HCT116 (cell line): ENCODE measurements around the gene SORCS2. TPM values are rescaled to one million over a fixed set of nuclear protein-coding genes. Genes with fewer than 3 reads are reported as not detected.

Experiments used
- ATAC-seq: fragments of 200-7000 bp; cut with Tn5 transposase; 2 replicates; pipeline ENCODE4 v1.9.1; 2020; ENCODE audit warnings: mild to moderate bottlenecking, moderate library complexity
- BruUV-seq: library from RNA; stranded (reverse); fragments of 400-500 nt; replicated peaks from 2 replicates; lab custom pipeline; 2021; lab: Mats Ljungman, UMichigan
- CTCF ChIA-PET: fragments of 300-600 bp; sonication (Branson Sonifier 250); formaldehyde crosslinking; loops from one replicate; lab custom pipeline; 2021; ENCODE audit warnings: antibody characterized with exemption; lab: Charles Lee
- POLR2A ChIA-PET: fragments of 300-600, 350-600 bp; sonication (Branson Sonifier 250); formaldehyde crosslinking; loops from one replicate; lab custom pipeline; 2021; ENCODE audit warnings: antibody characterized with exemption; lab: Charles Lee
- RAD21 ChIA-PET, 2 experiments: fragments of 300-600 bp; sonication (Branson Sonifier 250); formaldehyde crosslinking; loops; one replicate each; lab custom pipeline; 2023; ENCODE audit warnings: low total read pairs in 2 of 2; ENCODE audit not compliant: uncharacterized antibody in 2 of 2, unreplicated experiment in 2 of 2, low non-redundant PET in 1 of 2; lab: Charles Lee
- DNase-seq: peaks from one replicate; pipeline ENCODE4 v3.0.0-alpha.2; 2010; ENCODE audit warnings: low read depth, low spot score
- H2AFZ ChIP-seq: fragments of 200-600 bp; shearing (Covaris generic), sonication (generic); 2 replicates; pipeline ENCODE4 v1.6.1; 2017; ENCODE audit warnings: low read depth, mixed run types, mixed read lengths, antibody characterized with exemption, low read length; ENCODE audit not compliant: poor library complexity, severe bottlenecking
- H3K27ac ChIP-seq: 2 replicates; pipeline ENCODE4 v1.5.1; 2012; ENCODE audit warnings: low read depth, low read length
- H3K27me3 ChIP-seq: fragments of 200-600 bp; sonication (generic); 2 replicates; pipeline ENCODE4 v1.6.1; 2016; ENCODE audit warnings: mixed run types, low read length, mixed read lengths; ENCODE audit not compliant: insufficient read depth
- H3K36me3 ChIP-seq, 2 experiments: fragments of 200-500 bp in 1 of 2; fragments of 200-600 bp in 1 of 2; sonication (Bioruptor generic) in 1 of 2; sonication (generic) in 1 of 2; 2 replicates each; pipeline versions ENCODE4 v1.5.1 to v1.6.1; 2014 to 2016; ENCODE audit warnings: low read length in 2 of 2, inconsistent platforms in 1 of 2, mixed read lengths in 1 of 2, mixed run types in 1 of 2; ENCODE audit not compliant: insufficient read depth in 2 of 2, control insufficient read depth in 1 of 2
- H3K4me1 ChIP-seq, 2 experiments: fragments of 200-600 bp in 1 of 2; sonication (generic) in 1 of 2; 2 replicates each; pipeline versions ENCODE4 v1.5.1 to v1.6.1; 2012 to 2017; ENCODE audit warnings: low read length in 2 of 2, inconsistent platforms in 1 of 2, mild to moderate bottlenecking in 1 of 2, mixed read lengths in 1 of 2, mixed run types in 1 of 2, moderate library complexity in 1 of 2; ENCODE audit not compliant: insufficient read depth in 2 of 2, control insufficient read depth in 1 of 2
- H3K4me2 ChIP-seq: fragments of 200-600 bp; sonication (generic); 2 replicates; pipeline ENCODE4 v1.6.1; 2017; ENCODE audit warnings: mixed run types, low read length, mixed read lengths
- H3K4me3 ChIP-seq, 2 experiments: fragments of 200-600 bp in 1 of 2; sonication (generic) in 1 of 2; replicated peaks in 1 of 2; 2 replicates each; pipeline ENCODE4 v1.5.1; 2011 to 2016; ENCODE audit warnings: low read length in 2 of 2, control low read depth in 1 of 2, low read depth in 1 of 2, mild to moderate bottlenecking in 1 of 2, mixed read lengths in 1 of 2, mixed run types in 1 of 2
- H3K79me2 ChIP-seq: fragments of 200-600 bp; sonication (generic); 2 replicates; pipeline ENCODE4 v1.6.1; 2017; ENCODE audit warnings: mild to moderate bottlenecking, mixed run types, low read length, moderate library complexity, mixed read lengths; ENCODE audit not compliant: insufficient read depth
- H3K9ac ChIP-seq: fragments of 200-600 bp; sonication (generic); 2 replicates; pipeline ENCODE4 v1.6.1; 2016; ENCODE audit warnings: low read length, mixed read lengths
- H3K9me2 ChIP-seq: fragments of 200-600 bp; sonication (generic), shearing (Covaris generic); 2 replicates; pipeline ENCODE4 v1.6.1; 2017; ENCODE audit warnings: mixed run types, mild to moderate bottlenecking, moderate library complexity; ENCODE audit not compliant: insufficient read depth
- H3K9me3 ChIP-seq, 2 experiments: fragments of 200-500 bp in 1 of 2; fragments of 200-600 bp in 1 of 2; sonication (Bioruptor generic) in 1 of 2; sonication (generic) in 1 of 2; 2 replicates each; pipeline ENCODE4 v1.6.1; 2014 to 2017; ENCODE audit warnings: low read length in 2 of 2, mixed read lengths in 2 of 2, inconsistent platforms in 1 of 2, low read depth in 1 of 2, mild to moderate bottlenecking in 1 of 2, mixed run types in 1 of 2, moderate library complexity in 1 of 2; ENCODE audit not compliant: control insufficient read depth in 1 of 2, insufficient read depth in 1 of 2
- H4K20me1 ChIP-seq: fragments of 200-600 bp; sonication (generic), shearing (Covaris generic); 2 replicates; pipeline ENCODE4 v1.6.1; 2017; ENCODE audit warnings: mixed run types, mild to moderate bottlenecking, moderate library complexity; ENCODE audit not compliant: insufficient read depth
- CBX3 ChIP-seq: IDR thresholded peaks from 2 replicates; pipeline ENCODE4 v1.6.1; 2012; ENCODE audit warnings: low read depth
- CEBPB ChIP-seq: IDR thresholded peaks from 2 replicates; pipeline ENCODE4 v1.6.1; 2012; ENCODE audit warnings: low read depth
- CTCF ChIP-seq, 3 experiments: fragments of 200-600 bp in 1 of 3; sonication (generic) in 1 of 3; IDR thresholded peaks in 2 of 3; conservative IDR thresholded peaks in 1 of 3; 2 replicates each; pipeline ENCODE4 v1.5.1; 2012 to 2017; ENCODE audit warnings: low read depth in 2 of 3, low read length in 2 of 3, antibody characterized with exemption in 1 of 3, borderline replicate concordance in 1 of 3, control low read depth in 1 of 3, mild to moderate bottlenecking in 1 of 3, mixed read lengths in 1 of 3, mixed run types in 1 of 3, moderate library complexity in 1 of 3; ENCODE audit not compliant: insufficient read depth in 1 of 3
- EGR1 ChIP-seq: IDR thresholded peaks from 2 replicates; pipeline ENCODE4 v1.6.1; 2012; ENCODE audit warnings: low read depth
- ELF1 ChIP-seq: IDR thresholded peaks from 2 replicates; pipeline ENCODE4 v1.6.1; 2012; ENCODE audit warnings: low read depth, borderline replicate concordance
- EZH2phosphoT487 ChIP-seq: fragments of 200-600 bp; IDR thresholded peaks from 2 replicates; pipeline ENCODE4 v1.6.1; 2018; ENCODE audit warnings: antibody characterized with exemption, borderline replicate concordance
- FOSL1 ChIP-seq: IDR thresholded peaks from 2 replicates; pipeline ENCODE4 v1.6.1; 2012; ENCODE audit warnings: low read depth
- JUND ChIP-seq: IDR thresholded peaks from 2 replicates; pipeline ENCODE4 v1.6.1; 2012
- MAX ChIP-seq: IDR thresholded peaks from 2 replicates; pipeline ENCODE4 v1.6.1; 2012
- POLR2A ChIP-seq: IDR thresholded peaks from 2 replicates; pipeline ENCODE4 v1.7.0; 2011; ENCODE audit warnings: borderline replicate concordance; ENCODE audit not compliant: insufficient read depth, insufficient read length; ENCODE audit errors: extremely low read depth
- POLR2AphosphoS5 ChIP-seq: IDR thresholded peaks from 2 replicates; pipeline ENCODE4 v1.6.1; 2011; ENCODE audit warnings: mild to moderate bottlenecking, low read depth, low read length, moderate library complexity
- SIN3A ChIP-seq: IDR thresholded peaks from 2 replicates; pipeline ENCODE4 v1.6.1; 2012; ENCODE audit warnings: low read depth
- SP1 ChIP-seq: IDR thresholded peaks from 2 replicates; pipeline ENCODE4 v1.6.1; 2012; ENCODE audit warnings: low read depth
- TCF7L2 ChIP-seq: IDR thresholded peaks from 2 replicates; pipeline ENCODE4 v1.7.0; 2011; ENCODE audit warnings: borderline replicate concordance, inconsistent platforms; ENCODE audit not compliant: insufficient read depth, insufficient read length; ENCODE audit errors: extremely low read depth
- YY1 ChIP-seq: IDR thresholded peaks from 2 replicates; pipeline ENCODE4 v1.6.1; 2011; ENCODE audit warnings: low read length, low read depth, moderate library complexity, mild to moderate bottlenecking; ENCODE audit not compliant: insufficient replicate concordance; ENCODE audit errors: extremely low read depth
- ZFX ChIP-seq: fragments of 450-650 bp; IDR thresholded peaks from 2 replicates; pipeline ENCODE4 v1.6.1; 2017
- ZNF274 ChIP-seq: fragments of 200-500 bp; sonication (Bioruptor generic); IDR thresholded peaks from 2 replicates; pipeline ENCODE4 v1.6.1; 2014; ENCODE audit warnings: mild to moderate bottlenecking, low read depth, low read length, inconsistent platforms
- intact Hi-C: fragments of 100-400 bp; cut with micrococcal nuclease; formaldehyde crosslinking; loops from 2 replicates; pipeline ENCODE4 v1.10.0; 2022
- total RNA-seq: library from RNA; stranded (reverse); gene quantifications from one replicate; pipeline ENCODE4 v1.2.1, GENCODE V29; 2021; ENCODE audit not compliant: unreplicated experiment
- TF ChIP-seq, protein P1 (sequence below): IDR thresholded peaks from 2 replicates; pipeline ENCODE4 v1.6.1; 2012; ENCODE audit warnings: low read depth
- TF ChIP-seq, protein P2 (sequence below): IDR thresholded peaks from 2 replicates; pipeline ENCODE4 v1.6.1; 2012

SORCS2 gene
- total RNA-seq, 1 experiment from 2014 or later, result 0.37 TPM

GRCh38 chr4:7715271-7716009, 523.1 kb downstream of the SORCS2 start (continued):
- no peak for TF ChIP-seq EZH2phosphoT487
- no peak for TF ChIP-seq CEBPB
- TF ChIP-seq CTCF (IDR thresholded peaks at IDR 0.05 in 2 of 3, conservative IDR thresholded peaks at IDR 0.05 in 1 of 3; ENCODE audit: borderline replicate concordance in 1 of 3, insufficient read depth in 1 of 3, low read depth in 2 of 3, low read length in 2 of 3), result no peak
- no peak for TF ChIP-seq YY1
- no peak for TF ChIP-seq CBX3
- TF ChIP-seq, all 23 proteins: peak for 0

DNA sequence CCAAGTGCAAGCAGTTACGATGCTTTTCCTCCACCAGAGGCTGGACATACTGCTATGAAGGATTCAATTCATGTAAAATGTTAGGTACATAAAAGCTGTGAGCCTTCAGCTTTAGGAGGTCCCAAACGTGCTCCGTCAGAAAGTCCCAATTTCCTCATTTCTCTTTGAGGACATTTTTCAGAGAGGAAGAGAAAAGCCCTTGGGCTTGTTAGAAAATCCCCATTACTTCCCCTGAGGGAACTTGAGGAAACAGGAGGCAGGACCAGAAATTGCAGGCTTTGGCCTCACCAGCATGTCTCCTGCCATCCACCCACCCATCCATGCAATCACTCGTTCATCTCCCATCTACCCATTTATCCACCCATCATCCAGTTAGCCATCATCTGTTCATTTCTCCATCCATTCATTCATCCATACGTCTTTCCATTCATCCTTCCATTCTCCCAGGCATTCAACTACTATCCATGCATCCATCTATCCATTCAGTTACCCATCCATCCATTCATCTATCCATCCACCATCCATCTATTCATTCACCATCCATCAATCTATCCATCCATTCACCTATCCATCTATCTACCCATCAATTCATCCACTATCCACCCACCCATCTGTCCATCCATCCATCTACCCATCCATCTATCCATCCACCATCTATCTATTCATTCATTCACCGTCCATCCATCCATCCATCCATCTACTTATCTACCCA, 523.8 kb downstream of the SORCS2 start:
- H3K27ac ChIP-seq, result no peak overlapping the region
- no peak overlapping the region for H2AFZ ChIP-seq
- H3K9ac ChIP-seq, result no peak overlapping the region
- ChIA-PET CTCF (no interaction called here), RAD21 (no interaction called here), POLR2A (no interaction called here)
- no peaks in the 10 kb centered on the region for H3K36me3 ChIP-seq
- H3K4me3 ChIP-seq, result no peak overlapping the region
- H4K20me1 ChIP-seq, result no peaks in the 10 kb centered on the region
- DNase-seq (no peak), ATAC-seq (no peak)
- H3K9me3 ChIP-seq, result peaks cover 0 to 4% of the 10 kb centered on the region in 2 experiments; a peak in 1 of 4 replicates
- H3K27me3 ChIP-seq, result 0 out of 2 replicates have a peak, but pooled peaks cover 6% of the 10 kb centered on the region
- no peaks in the 10 kb centered on the region for H3K79me2 ChIP-seq
- BruUV-seq, result no TSS peak
- intact Hi-C loops, result no loop called here
- H3K4me1 ChIP-seq, result no peaks in the 10 kb centered on the region
- H3K9me2 ChIP-seq, result no peaks in the 10 kb centered on the region
- no peak overlapping the region for H3K4me2 ChIP-seq
- TF ChIP-seq, protein P1, sequence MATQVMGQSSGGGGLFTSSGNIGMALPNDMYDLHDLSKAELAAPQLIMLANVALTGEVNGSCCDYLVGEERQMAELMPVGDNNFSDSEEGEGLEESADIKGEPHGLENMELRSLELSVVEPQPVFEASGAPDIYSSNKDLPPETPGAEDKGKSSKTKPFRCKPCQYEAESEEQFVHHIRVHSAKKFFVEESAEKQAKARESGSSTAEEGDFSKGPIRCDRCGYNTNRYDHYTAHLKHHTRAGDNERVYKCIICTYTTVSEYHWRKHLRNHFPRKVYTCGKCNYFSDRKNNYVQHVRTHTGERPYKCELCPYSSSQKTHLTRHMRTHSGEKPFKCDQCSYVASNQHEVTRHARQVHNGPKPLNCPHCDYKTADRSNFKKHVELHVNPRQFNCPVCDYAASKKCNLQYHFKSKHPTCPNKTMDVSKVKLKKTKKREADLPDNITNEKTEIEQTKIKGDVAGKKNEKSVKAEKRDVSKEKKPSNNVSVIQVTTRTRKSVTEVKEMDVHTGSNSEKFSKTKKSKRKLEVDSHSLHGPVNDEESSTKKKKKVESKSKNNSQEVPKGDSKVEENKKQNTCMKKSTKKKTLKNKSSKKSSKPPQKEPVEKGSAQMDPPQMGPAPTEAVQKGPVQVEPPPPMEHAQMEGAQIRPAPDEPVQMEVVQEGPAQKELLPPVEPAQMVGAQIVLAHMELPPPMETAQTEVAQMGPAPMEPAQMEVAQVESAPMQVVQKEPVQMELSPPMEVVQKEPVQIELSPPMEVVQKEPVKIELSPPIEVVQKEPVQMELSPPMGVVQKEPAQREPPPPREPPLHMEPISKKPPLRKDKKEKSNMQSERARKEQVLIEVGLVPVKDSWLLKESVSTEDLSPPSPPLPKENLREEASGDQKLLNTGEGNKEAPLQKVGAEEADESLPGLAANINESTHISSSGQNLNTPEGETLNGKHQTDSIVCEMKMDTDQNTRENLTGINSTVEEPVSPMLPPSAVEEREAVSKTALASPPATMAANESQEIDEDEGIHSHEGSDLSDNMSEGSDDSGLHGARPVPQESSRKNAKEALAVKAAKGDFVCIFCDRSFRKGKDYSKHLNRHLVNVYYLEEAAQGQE, result no peak
- no peak for TF ChIP-seq CBX3
- no peak for TF ChIP-seq ZFX
- TF ChIP-seq CEBPB, result no peak
- TF ChIP-seq ZNF274, result no peak
- TF ChIP-seq, protein P2, sequence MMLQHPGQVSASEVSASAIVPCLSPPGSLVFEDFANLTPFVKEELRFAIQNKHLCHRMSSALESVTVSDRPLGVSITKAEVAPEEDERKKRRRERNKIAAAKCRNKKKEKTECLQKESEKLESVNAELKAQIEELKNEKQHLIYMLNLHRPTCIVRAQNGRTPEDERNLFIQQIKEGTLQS, result no peak
- no peak for TF ChIP-seq ELF1
- no peak for TF ChIP-seq FOSL1
- no peak for TF ChIP-seq POLR2A
- TF ChIP-seq SIN3A, result no peak
- TF ChIP-seq POLR2AphosphoS5, result no peak
- TF ChIP-seq JUND, result no peak
- no peak for TF ChIP-seq MAX
- TF ChIP-seq SP1, result no peak
- no peak for TF ChIP-seq YY1
- no peak for TF ChIP-seq EGR1
- TF ChIP-seq TCF7L2, result no peak
